Posterior cingulate gyrus (tissue), 11 donors: ENCODE results near the gene PNMT.
"Not testable (repeated sequence)": the region's sequence is repeated elsewhere in the genome, so short reads cannot be mapped to it uniquely, and the experiment has no call there.

Source experiments
- DNase-seq, 10 donors: peaks; one replicate each; pipeline versions ENCODE4 v3.0.0 to v3.0.0-alpha.2; 2020 to 2021; ENCODE audit warnings: mixed read lengths in 3 of 10
- intact Hi-C: fragments of 100-400 bp; cut with DNase I; formaldehyde crosslinking; loops from one replicate; pipeline ENCODE4 v1.15.1; 2023

The PNMT gene

GRCh38 chr17:39702901-39703893 lies 34.9 kb downstream of the PNMT start:
- DNase-seq: peak in 1 of 10 donors; percentile 8
- intact Hi-C loops: no loop called here

- no peak for DNase-seq
- intact Hi-C loops: no loop called here
Observed at GRCh38 chr17:39703913-39704312, 35.7 kb downstream of the PNMT start.

DNA sequence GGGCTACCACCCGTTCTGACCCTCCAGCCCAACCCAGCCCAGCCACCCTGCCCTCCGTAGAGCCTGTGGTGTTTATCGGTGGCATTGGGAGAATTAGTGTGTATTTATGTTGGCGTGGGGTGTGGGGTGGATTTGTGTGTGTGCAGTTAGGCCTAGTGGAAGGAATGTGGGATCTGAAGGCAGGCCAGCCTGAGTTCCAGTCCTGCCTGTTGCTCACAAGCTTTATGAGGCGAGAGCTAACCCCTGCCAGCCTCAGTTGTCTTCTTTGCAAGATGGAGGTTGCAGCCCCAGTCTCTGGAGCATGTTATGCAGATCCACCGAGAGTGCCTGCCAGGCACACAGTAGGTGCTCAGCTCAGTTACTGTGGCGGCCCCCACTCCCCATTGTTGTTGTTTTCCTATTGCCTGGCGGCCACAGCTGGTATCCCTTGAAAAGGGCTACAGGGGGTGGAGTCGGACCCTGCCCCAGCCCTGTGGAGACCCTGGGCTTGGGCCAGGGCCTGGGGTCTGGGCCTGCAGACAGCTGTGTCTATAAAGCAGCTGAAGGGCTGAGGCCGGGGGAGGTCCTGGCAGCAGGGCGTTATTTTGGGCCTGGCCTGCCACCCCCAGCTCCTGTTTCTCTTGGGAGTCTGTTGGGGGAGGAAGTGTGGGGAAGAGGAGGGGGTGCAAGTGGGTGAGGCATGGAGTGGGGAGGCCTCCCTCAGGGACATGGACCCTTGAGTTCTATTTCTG lies 36.7 kb downstream of the PNMT start:
- peak in 1 of 10 donors; percentile 62 for DNase-seq
- intact Hi-C loops: no loop called here

GRCh38 chr17:39705786-39706348 lies 37.6 kb downstream of the PNMT start:
- intact Hi-C loops: no loop called here
- DNase-seq: peak in 1 of 10 donors; percentile 59

DNA sequence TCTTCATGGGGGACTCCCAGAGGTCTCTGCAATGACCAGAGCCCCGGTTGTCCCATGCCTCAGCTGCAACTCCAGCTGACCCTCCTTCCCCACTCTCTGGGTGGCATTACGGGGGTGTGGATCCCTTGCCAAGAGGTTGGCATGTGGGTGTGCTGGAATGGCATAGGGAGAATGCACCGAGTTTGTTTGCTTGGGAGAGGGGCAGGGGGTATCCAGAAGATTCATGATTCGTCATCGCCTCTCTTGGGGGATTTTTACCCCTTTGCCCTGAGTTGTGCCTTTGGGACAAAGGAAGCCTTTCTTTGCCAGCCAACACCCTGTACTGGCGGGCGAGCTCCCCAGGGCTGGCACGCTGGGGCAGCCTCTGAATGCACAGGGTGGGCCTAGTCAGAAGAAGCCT lies 38.1 kb downstream of the PNMT start:
- DNase-seq: peak in 1 of 10 donors; percentile 42
- intact Hi-C loops: no loop called here

- DNase-seq: peak in 1 of 10 donors; percentile 55
- intact Hi-C loops: no loop called here
Observed at GRCh38 chr17:39706921-39707337, 38.7 kb downstream of the PNMT start.

DNA sequence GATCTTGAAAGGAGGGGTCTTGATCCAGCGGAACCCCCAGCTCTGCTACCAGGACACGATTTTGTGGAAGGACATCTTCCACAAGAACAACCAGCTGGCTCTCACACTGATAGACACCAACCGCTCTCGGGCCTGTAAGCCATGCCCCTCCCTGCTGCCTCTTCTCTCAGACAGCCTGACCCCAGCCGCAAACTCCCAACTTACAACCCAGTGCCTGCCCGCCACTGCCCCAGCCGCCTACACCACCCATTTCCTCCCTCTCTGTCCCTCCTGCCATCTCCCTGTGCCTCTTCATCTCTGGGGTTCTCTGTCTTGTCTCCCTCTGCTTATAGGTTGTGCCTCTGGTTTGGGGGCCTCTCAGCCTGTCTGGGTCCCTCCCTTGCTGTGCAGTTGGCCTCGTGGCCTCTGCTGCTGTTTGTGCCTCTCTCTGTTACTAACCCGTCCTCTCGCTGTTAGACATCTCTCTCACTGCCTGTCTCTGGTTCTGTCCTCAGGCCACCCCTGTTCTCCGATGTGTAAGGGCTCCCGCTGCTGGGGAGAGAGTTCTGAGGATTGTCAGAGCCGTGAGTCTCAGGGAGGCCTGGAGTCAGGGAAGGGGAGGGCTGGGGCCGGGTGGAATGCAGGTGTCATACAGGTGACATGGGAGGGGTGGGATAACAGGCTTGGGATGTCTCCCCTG lies 41.2 kb downstream of the PNMT start:
- intact Hi-C loops: no loop called here
- DNase-seq: peak in 1 of 10 donors; percentile 19

- peak in 2 of 10 donors; percentile 47 to 52 for DNase-seq
- intact Hi-C loops: no loop called here
Observed at GRCh38 chr17:39709998-39710964, 42.0 kb downstream of the PNMT start.

GRCh38 chr17:39711071-39711470 lies 42.8 kb downstream of the PNMT start:
- peak in 1 of 10 donors; percentile 26 for DNase-seq
- intact Hi-C loops: not testable (repeated sequence)

DNA sequence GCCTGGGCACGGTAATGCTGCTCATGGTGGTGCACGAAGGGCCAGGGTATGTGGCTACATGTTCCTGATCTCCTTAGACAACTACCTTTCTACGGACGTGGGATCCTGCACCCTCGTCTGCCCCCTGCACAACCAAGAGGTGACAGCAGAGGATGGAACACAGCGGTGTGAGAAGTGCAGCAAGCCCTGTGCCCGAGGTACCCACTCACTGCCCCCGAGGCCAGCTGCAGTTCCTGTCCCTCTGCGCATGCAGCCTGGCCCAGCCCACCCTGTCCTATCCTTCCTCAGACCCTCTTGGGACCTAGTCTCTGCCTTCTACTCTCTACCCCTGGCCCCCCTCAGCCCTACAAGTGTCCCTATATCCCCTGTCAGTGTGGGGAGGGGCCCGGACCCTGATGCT lies 43.6 kb downstream of the PNMT start:
- intact Hi-C loops: no loop called here
- DNase-seq: peak in 1 of 10 donors; percentile 43

- intact Hi-C loops: no loop called here
- DNase-seq: peak in 1 of 10 donors; percentile 6
Observed at GRCh38 chr17:39714234-39714633, 46.0 kb downstream of the PNMT start.

DNA sequence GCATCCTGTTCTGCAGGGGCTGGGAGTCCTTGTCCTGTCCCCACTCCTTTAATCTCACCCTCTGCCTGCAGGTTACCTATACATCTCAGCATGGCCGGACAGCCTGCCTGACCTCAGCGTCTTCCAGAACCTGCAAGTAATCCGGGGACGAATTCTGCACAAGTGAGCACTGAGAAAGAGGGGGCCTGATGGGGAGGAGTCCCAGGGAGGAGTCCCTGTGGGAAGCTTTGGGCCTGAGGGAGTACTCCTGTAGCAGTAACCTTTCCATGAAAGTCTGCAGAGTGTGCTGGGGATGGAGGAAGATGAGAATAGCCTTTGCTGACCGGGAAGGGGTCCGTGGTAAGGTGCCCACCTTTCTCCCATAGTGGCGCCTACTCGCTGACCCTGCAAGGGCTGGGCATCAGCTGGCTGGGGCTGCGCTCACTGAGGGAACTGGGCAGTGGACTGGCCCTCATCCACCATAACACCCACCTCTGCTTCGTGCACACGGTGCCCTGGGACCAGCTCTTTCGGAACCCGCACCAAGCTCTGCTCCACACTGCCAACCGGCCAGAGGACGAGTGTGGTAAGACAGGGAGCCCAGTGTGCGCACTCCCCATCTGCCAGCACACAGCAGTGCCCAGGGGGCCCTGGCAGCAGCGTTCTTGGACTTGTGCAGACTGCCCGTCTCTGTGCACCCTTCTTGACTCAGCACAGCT lies 47.3 kb downstream of the PNMT start:
- peak in 1 of 10 donors; percentile 64 for DNase-seq
- intact Hi-C loops: no loop called here

DNA sequence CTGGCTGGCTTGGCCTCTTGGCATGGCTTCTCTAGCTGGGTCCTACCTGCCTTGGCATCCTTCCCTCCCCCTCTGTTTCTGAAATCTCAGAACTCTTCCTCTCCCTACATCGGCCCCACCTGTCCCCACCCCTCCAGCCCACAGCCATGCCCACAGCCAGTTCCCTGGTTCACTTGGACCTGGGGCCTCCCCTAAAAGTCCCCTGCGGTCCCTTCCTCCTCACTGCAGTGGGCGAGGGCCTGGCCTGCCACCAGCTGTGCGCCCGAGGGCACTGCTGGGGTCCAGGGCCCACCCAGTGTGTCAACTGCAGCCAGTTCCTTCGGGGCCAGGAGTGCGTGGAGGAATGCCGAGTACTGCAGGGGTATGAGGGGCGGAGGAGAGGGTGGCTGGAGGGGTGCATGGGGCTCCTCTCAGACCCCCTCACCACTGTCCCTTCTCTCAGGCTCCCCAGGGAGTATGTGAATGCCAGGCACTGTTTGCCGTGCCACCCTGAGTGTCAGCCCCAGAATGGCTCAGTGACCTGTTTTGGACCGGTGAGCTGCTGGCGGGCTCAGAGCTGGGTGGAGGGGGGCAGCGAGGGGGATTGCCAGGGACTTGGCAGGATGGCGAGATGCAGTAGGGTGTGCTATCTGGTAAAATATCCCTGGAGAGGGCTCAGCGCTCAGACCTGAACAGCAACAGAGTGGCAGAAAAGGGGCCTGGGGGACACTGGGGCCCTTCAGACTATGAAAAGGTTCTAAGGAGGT lies 48.0 kb downstream of the PNMT start:
- intact Hi-C loops: no loop called here
- DNase-seq: peak in 1 of 10 donors; percentile 55

GRCh38 chr17:39716879-39717536 lies 48.8 kb downstream of the PNMT start:
- peak in 1 of 10 donors; percentile 18 for DNase-seq

GRCh38 chr17:39717660-39718059 lies 49.4 kb downstream of the PNMT start:
- intact Hi-C loops: no loop called here
- DNase-seq: no peak

More at GRCh38 chr17:39716879-39717536, 48.8 kb downstream of the PNMT start:
- intact Hi-C loops: no loop called here

- DNase-seq: no peak
- intact Hi-C loops: no loop called here
Observed at GRCh38 chr17:39719563-39720355, 51.5 kb downstream of the PNMT start.
